SK-N-SH (cell line): ENCODE measurements around the gene PCSK5. TPM values are rescaled to one million over a fixed set of nuclear protein-coding genes. Genes with fewer than 3 reads are reported as not detected.

Source experiments
- CTCF ChIA-PET: fragments of 300-600, 350-600 bp; formaldehyde crosslinking; extraction: SDS; loops from one replicate; lab custom pipeline; 2021; lab: Yijun Ruan, JAX
- POLR2A ChIA-PET: fragments of 350-600 bp; sonication (Branson Sonifier 250); formaldehyde crosslinking; extraction: SDS; loops from one replicate; lab custom pipeline; 2020; ENCODE audit warnings: antibody characterized with exemption, inconsistent platforms; lab: Yijun Ruan, JAX
- DNase-seq: peaks from one replicate; pipeline ENCODE4 v3.0.0; 2012
- H2AFZ ChIP-seq: fragments of 200-600 bp; sonication (generic); 2 replicates; pipeline ENCODE4 v1.8.1; 2016; ENCODE audit warnings: antibody characterized with exemption, mild to moderate bottlenecking, low read depth
- H3F3A ChIP-seq: fragments of 200-600 bp; sonication (generic); replicated peaks from 2 replicates; pipeline ENCODE3; 2016; ENCODE audit warnings: antibody characterized with exemption, mild to moderate bottlenecking; ENCODE audit not compliant: insufficient read depth
- H3K27ac ChIP-seq, 2 experiments: fragments of 200-500 bp in 1 of 2; fragments of 200-600 bp in 1 of 2; sonication (Bioruptor generic) in 1 of 2; sonication (generic), shearing (Covaris generic) in 1 of 2; 2 replicates each; pipeline versions ENCODE4 v1.5.1 to v1.6.1; 2014 to 2016; ENCODE audit warnings: low read depth in 2 of 2, inconsistent platforms in 1 of 2, low read length in 1 of 2, mild to moderate bottlenecking in 1 of 2, mixed read lengths in 1 of 2
- H3K27me3 ChIP-seq: fragments of 200-600 bp; sonication (generic), shearing (Covaris generic); 2 replicates; pipeline ENCODE4 v1.6.1; 2016; ENCODE audit warnings: mixed run types; ENCODE audit not compliant: insufficient read depth
- H3K36me3 ChIP-seq, 2 experiments: fragments of 200-500 bp in 1 of 2; fragments of 200-600 bp in 1 of 2; sonication (Bioruptor generic) in 1 of 2; sonication (generic) in 1 of 2; replicated peaks in 1 of 2; 2 replicates each; pipeline versions ENCODE3 to v1.5.1; 2014 to 2016; ENCODE audit warnings: low read length in 1 of 2, mild to moderate bottlenecking in 1 of 2; ENCODE audit not compliant: insufficient read depth in 2 of 2, control insufficient read depth in 1 of 2
- H3K4me1 ChIP-seq, 2 experiments: fragments of 200-500 bp in 1 of 2; fragments of 200-600 bp in 1 of 2; sonication (Bioruptor generic) in 1 of 2; sonication (generic), shearing (Covaris generic) in 1 of 2; 2 replicates each; pipeline versions ENCODE4 v1.5.1 to v1.6.1; 2014 to 2016; ENCODE audit warnings: low read depth in 1 of 2, low read length in 1 of 2, mixed run types in 1 of 2; ENCODE audit not compliant: insufficient read depth in 2 of 2, control insufficient read depth in 1 of 2
- H3K4me2 ChIP-seq: fragments of 200-600 bp; sonication (generic), shearing (Covaris generic); 2 replicates; pipeline ENCODE4 v1.6.1; 2017; ENCODE audit warnings: mixed run types
- H3K4me3 ChIP-seq, 2 experiments: fragments of 200-500 bp in 1 of 2; fragments of 200-600 bp in 1 of 2; sonication (Bioruptor generic) in 1 of 2; sonication (generic), shearing (Covaris generic) in 1 of 2; 2 replicates each; pipeline versions ENCODE4 v1.5.1 to v1.8.1; 2014 to 2016; ENCODE audit warnings: low read depth in 2 of 2, inconsistent platforms in 1 of 2, low read length in 1 of 2, mild to moderate bottlenecking in 1 of 2, mixed read lengths in 1 of 2, moderate library complexity in 1 of 2
- H3K79me2 ChIP-seq: fragments of 200-600 bp; sonication (generic); 2 replicates; pipeline ENCODE4 v1.8.1; 2017; ENCODE audit warnings: mild to moderate bottlenecking; ENCODE audit not compliant: insufficient read depth
- H3K9ac ChIP-seq: fragments of 200-600 bp; sonication (generic); 2 replicates; pipeline ENCODE4 v1.6.1; 2017; ENCODE audit warnings: mixed run types
- H3K9me2 ChIP-seq: fragments of 200-600 bp; sonication (generic); 2 replicates; pipeline ENCODE4 v1.6.1; 2017; ENCODE audit warnings: mixed run types
- H3K9me3 ChIP-seq: fragments of 200-600 bp; sonication (generic); 2 replicates; pipeline ENCODE4 v1.6.1; 2017; ENCODE audit warnings: mixed run types, mild to moderate bottlenecking, moderate library complexity
- H4K20me1 ChIP-seq: fragments of 200-600 bp; sonication (generic); 2 replicates; pipeline ENCODE4 v1.6.1; 2017; ENCODE audit warnings: mild to moderate bottlenecking, mixed run types; ENCODE audit not compliant: insufficient read depth
- ELF1 ChIP-seq: IDR thresholded peaks from 2 replicates; pipeline ENCODE4 v1.4.0; 2012
- EZH2phosphoT487 ChIP-seq: fragments of 200-600 bp; sonication (generic); IDR thresholded peaks from 2 replicates; pipeline ENCODE4 v1.6.1; 2017; ENCODE audit warnings: low read depth, mixed run types, mild to moderate bottlenecking, antibody characterized with exemption, moderate library complexity, borderline replicate concordance
- FOSL2 ChIP-seq: IDR thresholded peaks from 2 replicates; pipeline ENCODE4 v1.4.0; 2012; ENCODE audit warnings: low read depth, mild to moderate bottlenecking, moderate library complexity, borderline replicate concordance
- FOXJ3 ChIP-seq: sonication (generic); formaldehyde crosslinking; IDR thresholded peaks from 2 replicates; pipeline ENCODE4 v1.5.1; 2020; ENCODE audit warnings: mild to moderate bottlenecking, missing genetic modification reagents
- FOXM1 ChIP-seq: IDR thresholded peaks from 2 replicates; pipeline ENCODE4 v1.4.0; 2012; ENCODE audit warnings: low read depth, mild to moderate bottlenecking
- GABPA ChIP-seq: IDR thresholded peaks from 2 replicates; pipeline ENCODE4 v1.4.0; 2012; ENCODE audit warnings: low read depth, mild to moderate bottlenecking
- POLR2AphosphoS5 ChIP-seq: IDR thresholded peaks from 2 replicates; pipeline ENCODE4 v1.6.1; 2012; ENCODE audit warnings: low read depth, low read length
- RAD21 ChIP-seq: IDR thresholded peaks from 2 replicates; pipeline ENCODE4 v1.6.1; 2012; ENCODE audit warnings: mild to moderate bottlenecking, low read length
- RCOR1 ChIP-seq: fragments of 150-350 bp; IDR thresholded peaks from 2 replicates; pipeline ENCODE4 v1.6.1; 2017; ENCODE audit warnings: antibody characterized with exemption, low read length
- RXRA ChIP-seq: IDR thresholded peaks from 2 replicates; pipeline ENCODE4 v1.4.0; 2012; ENCODE audit warnings: low read depth, mild to moderate bottlenecking, borderline replicate concordance
- SIN3A ChIP-seq: IDR thresholded peaks from 2 replicates; pipeline ENCODE4 v1.6.1; 2012; ENCODE audit warnings: low read depth, mild to moderate bottlenecking, low read length, moderate library complexity, borderline replicate concordance
- SMC3 ChIP-seq: IDR thresholded peaks from 2 replicates; pipeline ENCODE4 v1.6.1; 2012; ENCODE audit warnings: low read depth, low read length, improper control_type of control experiment
- TCF12 ChIP-seq: IDR thresholded peaks from 2 replicates; pipeline ENCODE4 v1.4.0; 2012
- YY1 ChIP-seq: IDR thresholded peaks from 2 replicates; pipeline ENCODE4 v1.4.0; 2012; ENCODE audit warnings: low read depth, mild to moderate bottlenecking
- WGBS: methylation state at CpG from one replicate; pipeline ENCODE4 v1.1.6; 2017; ENCODE audit warnings: low lambda C conversion rate; 5-methylcytosine and 5-hydroxymethylcytosine counted together
- polyA plus RNA-seq, 3 experiments: library from polyadenylated mRNA; depleted of rRNA; stranded (reverse); fragments of >200 nt; gene quantifications; 2 replicates each; pipeline ENCODE4 v1.2.3, GENCODE V29; 2012
- TF ChIP-seq, protein P1 (sequence below): fragments of 150-350 bp; IDR thresholded peaks from 2 replicates; pipeline ENCODE4 v1.6.1; 2017; ENCODE audit warnings: antibody characterized with exemption, low read length, low read depth, borderline replicate concordance
- TF ChIP-seq, protein P2 (sequence below): IDR thresholded peaks from 2 replicates; pipeline ENCODE4 v1.6.1; 2012; ENCODE audit warnings: mild to moderate bottlenecking, low read depth, low read length, moderate library complexity
- TF ChIP-seq, protein P3 (sequence below): fragments of 150-350 bp; IDR thresholded peaks from 2 replicates; pipeline ENCODE4 v1.6.1; 2016; ENCODE audit warnings: mild to moderate bottlenecking, low read depth, low read length
- TF ChIP-seq, protein P4 (sequence below): IDR thresholded peaks from 2 replicates; pipeline ENCODE4; 2012
- TF ChIP-seq, protein P5 (sequence below): IDR thresholded peaks from 2 replicates; pipeline ENCODE4 v1.4.0; 2012; ENCODE audit warnings: low read depth, borderline replicate concordance
- TF ChIP-seq, protein P6 (sequence below): fragments of 200-600 bp; sonication (generic); IDR thresholded peaks from 2 replicates; pipeline ENCODE4 v1.6.1; 2017; ENCODE audit warnings: antibody characterized with exemption, mild to moderate bottlenecking, moderate library complexity

PCSK5 gene
- polyA plus RNA-seq, 1 of the 3 experiments (the other 2 are of a cell fraction) = 0.08 TPM

DNA sequence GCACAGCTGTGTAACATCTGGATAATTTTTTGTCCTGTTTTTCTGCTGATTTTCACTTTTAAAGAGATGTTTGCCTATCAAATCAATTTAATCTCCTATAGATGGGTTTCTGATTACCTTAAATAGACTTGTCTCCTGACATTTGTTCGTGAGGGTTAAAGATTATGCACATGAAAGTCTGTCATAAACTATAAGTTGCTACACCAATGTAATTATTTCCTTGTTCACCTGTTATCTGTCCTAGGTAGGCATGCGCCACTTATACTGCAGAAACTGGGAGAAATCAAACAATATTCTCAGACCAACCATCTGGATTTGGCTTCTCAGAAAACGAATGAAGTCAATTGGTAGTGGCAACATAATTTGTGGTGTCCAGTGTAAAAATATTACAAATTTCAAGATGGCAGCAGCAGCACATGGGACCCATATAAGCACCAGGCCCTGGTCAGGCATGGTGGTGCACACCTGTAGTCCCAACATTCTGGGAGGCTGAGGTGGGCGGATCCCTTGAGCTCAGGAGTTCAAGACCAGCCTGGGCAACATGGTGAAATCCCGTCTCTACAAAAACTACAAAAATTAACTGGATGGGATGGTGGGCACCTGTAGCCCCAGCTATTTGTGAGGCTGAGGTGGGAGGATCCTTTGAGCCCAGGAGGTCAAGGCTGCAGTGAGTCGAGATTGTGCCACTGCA is 483.5 kb downstream of the PCSK5 start:
- Histone ChIP-seq H2AFZ (no peak overlapping the region), H3F3A (no peaks in the 10 kb centered on the region), H3K79me2 (no peaks in the 10 kb centered on the region), H3K9me2 (no peaks in the 10 kb centered on the region), H3K4me2 (no peak overlapping the region), H3K4me3 (no peak overlapping the region), H3K4me1 (peaks cover 5 to 6% of the 10 kb centered on the region in 2 experiments; a peak in 1 of 4 replicates), H3K36me3 (no peaks in the 10 kb centered on the region), H3K27ac (no peak overlapping the region), H3K27me3 (no peaks in the 10 kb centered on the region), H3K9me3 (no peaks in the 10 kb centered on the region), H3K9ac (no peak overlapping the region), H4K20me1 (no peaks in the 10 kb centered on the region)
- DNase-seq = no peak
- TF ChIP-seq, protein P1, sequence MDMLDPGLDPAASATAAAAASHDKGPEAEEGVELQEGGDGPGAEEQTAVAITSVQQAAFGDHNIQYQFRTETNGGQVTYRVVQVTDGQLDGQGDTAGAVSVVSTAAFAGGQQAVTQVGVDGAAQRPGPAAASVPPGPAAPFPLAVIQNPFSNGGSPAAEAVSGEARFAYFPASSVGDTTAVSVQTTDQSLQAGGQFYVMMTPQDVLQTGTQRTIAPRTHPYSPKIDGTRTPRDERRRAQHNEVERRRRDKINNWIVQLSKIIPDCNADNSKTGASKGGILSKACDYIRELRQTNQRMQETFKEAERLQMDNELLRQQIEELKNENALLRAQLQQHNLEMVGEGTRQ = no peak
- TF ChIP-seq FOXM1 (no peak), RXRA (no peak), ELF1 (no peak), YY1 (no peak), RAD21 (no peak), RCOR1 (no peak), SIN3A (no peak), EZH2phosphoT487 (no peak), TCF12 (no peak), FOXJ3 (no peak), GABPA (no peak), SMC3 (no peak), POLR2AphosphoS5 (no peak), FOSL2 (no peak)
- TF ChIP-seq, protein P2, sequence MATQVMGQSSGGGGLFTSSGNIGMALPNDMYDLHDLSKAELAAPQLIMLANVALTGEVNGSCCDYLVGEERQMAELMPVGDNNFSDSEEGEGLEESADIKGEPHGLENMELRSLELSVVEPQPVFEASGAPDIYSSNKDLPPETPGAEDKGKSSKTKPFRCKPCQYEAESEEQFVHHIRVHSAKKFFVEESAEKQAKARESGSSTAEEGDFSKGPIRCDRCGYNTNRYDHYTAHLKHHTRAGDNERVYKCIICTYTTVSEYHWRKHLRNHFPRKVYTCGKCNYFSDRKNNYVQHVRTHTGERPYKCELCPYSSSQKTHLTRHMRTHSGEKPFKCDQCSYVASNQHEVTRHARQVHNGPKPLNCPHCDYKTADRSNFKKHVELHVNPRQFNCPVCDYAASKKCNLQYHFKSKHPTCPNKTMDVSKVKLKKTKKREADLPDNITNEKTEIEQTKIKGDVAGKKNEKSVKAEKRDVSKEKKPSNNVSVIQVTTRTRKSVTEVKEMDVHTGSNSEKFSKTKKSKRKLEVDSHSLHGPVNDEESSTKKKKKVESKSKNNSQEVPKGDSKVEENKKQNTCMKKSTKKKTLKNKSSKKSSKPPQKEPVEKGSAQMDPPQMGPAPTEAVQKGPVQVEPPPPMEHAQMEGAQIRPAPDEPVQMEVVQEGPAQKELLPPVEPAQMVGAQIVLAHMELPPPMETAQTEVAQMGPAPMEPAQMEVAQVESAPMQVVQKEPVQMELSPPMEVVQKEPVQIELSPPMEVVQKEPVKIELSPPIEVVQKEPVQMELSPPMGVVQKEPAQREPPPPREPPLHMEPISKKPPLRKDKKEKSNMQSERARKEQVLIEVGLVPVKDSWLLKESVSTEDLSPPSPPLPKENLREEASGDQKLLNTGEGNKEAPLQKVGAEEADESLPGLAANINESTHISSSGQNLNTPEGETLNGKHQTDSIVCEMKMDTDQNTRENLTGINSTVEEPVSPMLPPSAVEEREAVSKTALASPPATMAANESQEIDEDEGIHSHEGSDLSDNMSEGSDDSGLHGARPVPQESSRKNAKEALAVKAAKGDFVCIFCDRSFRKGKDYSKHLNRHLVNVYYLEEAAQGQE = no peak
- TF ChIP-seq, protein P3, sequence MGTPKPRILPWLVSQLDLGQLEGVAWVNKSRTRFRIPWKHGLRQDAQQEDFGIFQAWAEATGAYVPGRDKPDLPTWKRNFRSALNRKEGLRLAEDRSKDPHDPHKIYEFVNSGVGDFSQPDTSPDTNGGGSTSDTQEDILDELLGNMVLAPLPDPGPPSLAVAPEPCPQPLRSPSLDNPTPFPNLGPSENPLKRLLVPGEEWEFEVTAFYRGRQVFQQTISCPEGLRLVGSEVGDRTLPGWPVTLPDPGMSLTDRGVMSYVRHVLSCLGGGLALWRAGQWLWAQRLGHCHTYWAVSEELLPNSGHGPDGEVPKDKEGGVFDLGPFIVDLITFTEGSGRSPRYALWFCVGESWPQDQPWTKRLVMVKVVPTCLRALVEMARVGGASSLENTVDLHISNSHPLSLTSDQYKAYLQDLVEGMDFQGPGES = no peak
- TF ChIP-seq, protein P4, sequence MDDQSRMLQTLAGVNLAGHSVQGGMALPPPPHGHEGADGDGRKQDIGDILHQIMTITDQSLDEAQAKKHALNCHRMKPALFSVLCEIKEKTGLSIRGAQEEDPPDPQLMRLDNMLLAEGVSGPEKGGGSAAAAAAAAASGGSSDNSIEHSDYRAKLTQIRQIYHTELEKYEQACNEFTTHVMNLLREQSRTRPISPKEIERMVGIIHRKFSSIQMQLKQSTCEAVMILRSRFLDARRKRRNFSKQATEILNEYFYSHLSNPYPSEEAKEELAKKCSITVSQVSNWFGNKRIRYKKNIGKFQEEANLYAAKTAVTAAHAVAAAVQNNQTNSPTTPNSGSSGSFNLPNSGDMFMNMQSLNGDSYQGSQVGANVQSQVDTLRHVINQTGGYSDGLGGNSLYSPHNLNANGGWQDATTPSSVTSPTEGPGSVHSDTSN = no peak
- TF ChIP-seq, protein P5, sequence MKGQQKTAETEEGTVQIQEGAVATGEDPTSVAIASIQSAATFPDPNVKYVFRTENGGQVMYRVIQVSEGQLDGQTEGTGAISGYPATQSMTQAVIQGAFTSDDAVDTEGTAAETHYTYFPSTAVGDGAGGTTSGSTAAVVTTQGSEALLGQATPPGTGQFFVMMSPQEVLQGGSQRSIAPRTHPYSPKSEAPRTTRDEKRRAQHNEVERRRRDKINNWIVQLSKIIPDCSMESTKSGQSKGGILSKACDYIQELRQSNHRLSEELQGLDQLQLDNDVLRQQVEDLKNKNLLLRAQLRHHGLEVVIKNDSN = no peak
- TF ChIP-seq, protein P6, sequence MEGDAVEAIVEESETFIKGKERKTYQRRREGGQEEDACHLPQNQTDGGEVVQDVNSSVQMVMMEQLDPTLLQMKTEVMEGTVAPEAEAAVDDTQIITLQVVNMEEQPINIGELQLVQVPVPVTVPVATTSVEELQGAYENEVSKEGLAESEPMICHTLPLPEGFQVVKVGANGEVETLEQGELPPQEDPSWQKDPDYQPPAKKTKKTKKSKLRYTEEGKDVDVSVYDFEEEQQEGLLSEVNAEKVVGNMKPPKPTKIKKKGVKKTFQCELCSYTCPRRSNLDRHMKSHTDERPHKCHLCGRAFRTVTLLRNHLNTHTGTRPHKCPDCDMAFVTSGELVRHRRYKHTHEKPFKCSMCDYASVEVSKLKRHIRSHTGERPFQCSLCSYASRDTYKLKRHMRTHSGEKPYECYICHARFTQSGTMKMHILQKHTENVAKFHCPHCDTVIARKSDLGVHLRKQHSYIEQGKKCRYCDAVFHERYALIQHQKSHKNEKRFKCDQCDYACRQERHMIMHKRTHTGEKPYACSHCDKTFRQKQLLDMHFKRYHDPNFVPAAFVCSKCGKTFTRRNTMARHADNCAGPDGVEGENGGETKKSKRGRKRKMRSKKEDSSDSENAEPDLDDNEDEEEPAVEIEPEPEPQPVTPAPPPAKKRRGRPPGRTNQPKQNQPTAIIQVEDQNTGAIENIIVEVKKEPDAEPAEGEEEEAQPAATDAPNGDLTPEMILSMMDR = no peak
- ChIA-PET CTCF (no interaction called here), POLR2A (no interaction called here)
- 35% methylated on average over 6 of the region's 6 CpGs for WGBS
